GM21619 (cell line): Measurements from ENCODE around the gene BHLHA9.
"Not testable (repeated sequence)": the region's sequence is repeated elsewhere in the genome, so short reads cannot be mapped to it uniquely, and the experiment has no call there.

Source experiments
- ATAC-seq: cut with Tn5 transposase; IDR thresholded peaks from one replicate; pipeline ENCODE4 v1.9.1; 2021; ENCODE audit not compliant: unreplicated experiment

BHLHA9 gene

GRCh38 chr17:1298606-1299005 lies 28.4 kb downstream of the BHLHA9 start:
- no peak for ATAC-seq

- ATAC-seq, result no peak
Observed at GRCh38 chr17:1299552-1300370, 29.5 kb downstream of the BHLHA9 start.

GRCh38 chr17:1300371-1300905 lies 30.2 kb downstream of the BHLHA9 start:
- no peak for ATAC-seq

DNA sequence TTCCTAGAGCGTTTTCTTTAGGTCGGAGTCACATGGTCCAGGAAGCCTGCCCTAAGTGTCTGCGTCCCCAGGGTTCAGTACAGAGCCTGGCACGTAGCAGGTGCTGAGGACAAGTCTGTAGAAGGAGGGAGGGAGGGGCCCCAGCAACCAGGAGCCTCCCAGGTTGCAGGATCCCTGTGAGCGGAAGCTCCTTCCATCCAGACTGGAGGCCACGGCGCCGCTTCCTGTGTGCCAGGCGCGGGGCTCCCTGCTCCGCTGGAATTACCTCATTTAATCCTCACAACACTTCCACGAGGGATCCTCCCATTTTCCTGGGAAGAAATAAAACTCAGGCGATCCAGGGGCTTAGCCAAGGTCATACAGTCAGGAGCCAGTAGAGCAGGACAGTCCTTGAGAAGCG lies 31.3 kb downstream of the BHLHA9 start:
- no peak for ATAC-seq

GRCh38 chr17:1302761-1303160 lies 32.5 kb downstream of the BHLHA9 start:
- no peak for ATAC-seq

DNA sequence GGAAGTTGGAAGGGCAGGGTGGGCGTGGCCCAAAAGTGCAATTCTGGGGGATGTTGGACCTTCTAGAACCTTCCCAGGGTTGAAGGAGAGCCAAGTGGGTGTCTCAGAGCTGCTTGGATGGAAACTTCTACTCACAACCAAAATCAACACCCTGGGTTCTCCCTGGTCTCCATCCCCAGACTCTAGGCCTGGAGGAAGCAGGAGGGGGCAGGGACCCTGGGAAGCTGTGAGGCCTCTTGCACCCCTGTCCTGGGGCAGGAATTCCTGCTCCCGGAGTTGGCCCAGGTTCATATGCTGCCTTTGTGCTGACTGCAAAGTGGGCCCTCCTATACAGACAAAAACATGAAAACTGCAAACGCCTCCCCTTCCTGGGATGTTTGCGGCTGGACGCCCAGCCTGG lies 34.3 kb downstream of the BHLHA9 start:
- ATAC-seq, result no peak

- no peak for ATAC-seq
Observed at GRCh38 chr17:1304962-1305563, 34.8 kb downstream of the BHLHA9 start.

DNA sequence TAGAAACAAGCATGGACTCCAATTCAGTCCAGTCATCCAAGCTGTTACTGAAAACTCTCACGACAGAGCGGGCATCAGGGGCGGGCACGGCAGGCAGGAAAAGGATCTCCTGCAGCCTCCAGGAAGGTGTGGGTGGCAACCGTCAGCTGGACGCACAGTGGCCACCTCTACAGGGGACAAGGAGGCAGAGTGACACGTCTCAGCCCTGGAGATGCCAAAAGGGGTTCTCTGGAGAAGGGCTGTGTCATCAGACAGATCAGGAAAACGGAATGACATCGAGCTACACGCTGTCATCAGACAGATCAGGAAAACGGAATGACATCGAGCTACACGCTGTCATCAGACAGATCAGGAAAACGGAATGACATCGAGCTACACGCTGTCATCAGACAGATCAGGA lies 37.6 kb downstream of the BHLHA9 start:
- not testable (repeated sequence) for ATAC-seq

DNA sequence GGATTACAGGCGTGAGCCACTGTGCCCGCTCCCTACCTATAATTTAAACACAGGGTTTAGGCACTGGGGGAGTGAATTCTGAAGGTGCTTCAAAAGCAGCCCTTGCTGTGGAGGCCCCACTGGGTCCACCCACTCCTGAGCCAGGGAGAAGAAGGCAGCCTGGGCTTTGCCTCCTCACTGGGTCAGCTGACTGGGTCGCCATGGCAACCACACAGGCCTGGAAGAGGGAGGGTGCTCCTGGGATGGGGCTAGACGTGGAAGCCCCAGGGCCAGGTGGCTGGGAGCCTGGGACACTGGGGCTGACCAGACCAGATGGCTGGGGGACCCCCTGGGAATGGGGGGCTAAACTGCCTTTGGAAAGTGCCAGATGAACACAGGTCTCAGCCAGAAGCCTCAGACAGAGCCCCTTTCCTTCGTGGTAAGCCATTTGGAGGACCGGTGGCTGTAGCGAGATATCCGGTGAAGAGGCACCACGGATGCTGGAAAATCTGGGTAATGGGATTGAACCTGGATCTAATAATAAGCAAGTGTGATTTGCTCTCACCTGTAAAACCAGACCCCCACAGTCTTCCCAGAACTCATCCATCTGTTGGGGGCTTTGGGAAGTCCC lies 42.1 kb downstream of the BHLHA9 start:
- ATAC-seq, result no peak

DNA sequence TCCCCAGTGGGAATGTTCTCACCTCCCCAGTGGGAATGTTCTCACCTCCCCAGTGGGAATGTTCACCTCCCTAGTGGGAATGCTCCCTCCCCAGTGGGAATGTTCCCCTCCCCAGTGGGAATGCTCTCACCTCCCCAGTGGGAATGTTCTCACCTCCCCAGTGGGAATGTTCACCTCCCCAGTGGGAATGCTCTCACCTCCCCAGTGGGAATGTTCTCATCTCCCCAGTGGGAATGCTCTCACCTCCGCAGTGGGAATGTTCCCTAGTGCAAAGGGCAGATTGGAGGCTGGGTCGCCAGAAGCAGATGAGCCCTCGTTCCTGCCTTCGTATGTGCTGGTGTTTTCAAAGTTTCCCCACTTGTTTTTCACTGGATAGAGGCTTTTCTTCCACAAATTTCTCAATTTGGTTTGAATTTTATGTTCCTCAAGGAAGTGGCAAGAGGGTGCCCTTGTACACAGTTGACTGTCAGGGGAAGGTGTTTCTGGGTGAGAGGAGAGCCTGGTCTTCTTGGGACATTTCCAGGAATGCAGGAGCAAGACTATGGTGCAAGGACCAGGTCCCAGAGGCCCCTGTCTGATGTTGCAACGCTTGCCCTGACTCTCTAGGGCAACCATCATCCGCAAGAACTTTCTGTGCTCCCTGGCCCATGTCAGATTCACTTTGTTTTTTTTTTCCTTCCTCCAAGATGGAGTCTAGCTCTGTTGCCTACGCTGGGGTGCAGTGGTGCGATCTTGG lies 43.2 kb downstream of the BHLHA9 start:
- no peak for ATAC-seq

- ATAC-seq, result no peak
Observed at GRCh38 chr17:1315409-1315808, 45.2 kb downstream of the BHLHA9 start.

DNA sequence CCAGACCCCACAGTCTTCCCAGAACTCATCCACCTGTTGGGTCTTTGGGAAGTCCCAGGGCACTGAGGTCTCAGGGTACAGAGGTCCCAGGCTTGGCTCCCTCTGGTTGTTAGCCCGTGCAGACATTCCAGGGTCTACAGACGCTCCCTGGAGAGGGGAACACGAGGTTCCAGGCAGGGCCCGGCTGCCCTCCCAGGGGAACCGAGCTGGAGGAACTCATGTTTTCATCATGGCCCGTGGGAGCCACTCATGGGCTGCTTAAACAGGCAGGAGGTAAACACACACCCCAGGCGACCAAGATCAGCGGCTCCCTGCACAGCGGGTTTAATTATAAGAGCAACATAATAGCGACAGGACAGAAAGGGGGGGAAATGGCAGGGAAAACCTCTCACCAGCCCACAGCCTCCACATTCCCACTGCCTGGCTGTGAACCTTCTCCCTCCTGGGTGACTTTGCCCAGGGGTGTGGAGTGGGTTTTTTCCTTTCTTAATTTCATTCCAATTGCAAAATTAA lies 45.7 kb downstream of the BHLHA9 start:
- no peak for ATAC-seq
